SK-N-SH treated with all-trans-retinoic acid at 6 μM for 48 hours (cell line): Measurements from ENCODE around the gene R3HDM1.

Experiments
- ARNTL ChIP-seq: fragments of 450-650 bp; formaldehyde crosslinking; IDR thresholded peaks from 2 replicates; pipeline ENCODE4 v1.5.0; 2020; ENCODE audit warnings: low read depth, mild to moderate bottlenecking, moderate library complexity, borderline replicate concordance
- BACH2 ChIP-seq: fragments of 250-450 bp; sonication (Bioruptor Pico); IDR thresholded peaks from 2 replicates; pipeline ENCODE4 v1.9.0; 2021; ENCODE audit warnings: mild to moderate bottlenecking, borderline replicate concordance
- CSRNP3 ChIP-seq: fragments of 250-450 bp; sonication (Bioruptor Pico); IDR thresholded peaks from 2 replicates; pipeline ENCODE4 v1.5.1; 2021; ENCODE audit warnings: mild to moderate bottlenecking, moderate library complexity
- RARB ChIP-seq: fragments of 250-450 bp; sonication (Bioruptor Pico); IDR thresholded peaks from 2 replicates; pipeline ENCODE4 v1.8.0; 2021; ENCODE audit warnings: mild to moderate bottlenecking, moderate library complexity
- ZNF70 ChIP-seq: fragments of 450-650 bp; formaldehyde crosslinking; IDR thresholded peaks from 2 replicates; pipeline ENCODE4 v1.5.0; 2020; ENCODE audit warnings: mild to moderate bottlenecking, moderate library complexity
- TF ChIP-seq, protein P1 (sequence below): fragments of 250-450 bp; sonication (Bioruptor Pico); IDR thresholded peaks from 2 replicates; pipeline ENCODE4 v1.5.0; 2020; ENCODE audit warnings: mild to moderate bottlenecking, moderate library complexity
- TF ChIP-seq, protein P2 (sequence below): fragments of 250-450 bp; sonication (Bioruptor Pico); IDR thresholded peaks from 2 replicates; pipeline ENCODE4 v1.8.0; 2021; ENCODE audit warnings: low read depth, mild to moderate bottlenecking, moderate library complexity, borderline replicate concordance
- TF ChIP-seq, protein P3 (sequence below): fragments of 250-450 bp; sonication (Bioruptor Pico); IDR thresholded peaks from 2 replicates; pipeline ENCODE4 v1.8.0; 2020; ENCODE audit warnings: mild to moderate bottlenecking, moderate library complexity, borderline replicate concordance

DNA sequence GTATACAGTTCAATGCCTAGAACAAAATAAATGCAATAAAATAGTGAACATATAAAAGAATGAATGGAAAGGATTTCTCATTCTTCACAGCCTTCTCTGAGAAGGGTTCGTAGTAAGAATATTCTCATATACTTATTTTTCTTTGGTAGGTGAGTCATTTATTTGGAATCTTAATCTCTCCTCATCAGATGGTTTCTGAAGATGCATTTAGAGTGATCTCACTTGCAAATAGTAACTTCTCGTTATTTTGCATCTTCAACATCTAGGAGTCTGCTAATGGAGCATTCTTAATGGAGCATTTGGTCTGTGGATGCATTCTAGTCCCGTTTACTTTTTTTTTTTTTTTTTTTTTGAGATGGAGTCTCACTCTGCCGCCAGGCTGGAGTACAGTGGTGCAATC, 214.3 kb downstream of the R3HDM1 start:
- TF ChIP-seq ZNF70 (CRISPR knock-in tag) (no peak), CSRNP3 (CRISPR knock-in tag) (no peak), ARNTL (CRISPR knock-in tag) (no peak), RARB (CRISPR knock-in tag) (no peak), BACH2 (CRISPR knock-in tag) (no peak)
- TF ChIP-seq, protein P1, sequence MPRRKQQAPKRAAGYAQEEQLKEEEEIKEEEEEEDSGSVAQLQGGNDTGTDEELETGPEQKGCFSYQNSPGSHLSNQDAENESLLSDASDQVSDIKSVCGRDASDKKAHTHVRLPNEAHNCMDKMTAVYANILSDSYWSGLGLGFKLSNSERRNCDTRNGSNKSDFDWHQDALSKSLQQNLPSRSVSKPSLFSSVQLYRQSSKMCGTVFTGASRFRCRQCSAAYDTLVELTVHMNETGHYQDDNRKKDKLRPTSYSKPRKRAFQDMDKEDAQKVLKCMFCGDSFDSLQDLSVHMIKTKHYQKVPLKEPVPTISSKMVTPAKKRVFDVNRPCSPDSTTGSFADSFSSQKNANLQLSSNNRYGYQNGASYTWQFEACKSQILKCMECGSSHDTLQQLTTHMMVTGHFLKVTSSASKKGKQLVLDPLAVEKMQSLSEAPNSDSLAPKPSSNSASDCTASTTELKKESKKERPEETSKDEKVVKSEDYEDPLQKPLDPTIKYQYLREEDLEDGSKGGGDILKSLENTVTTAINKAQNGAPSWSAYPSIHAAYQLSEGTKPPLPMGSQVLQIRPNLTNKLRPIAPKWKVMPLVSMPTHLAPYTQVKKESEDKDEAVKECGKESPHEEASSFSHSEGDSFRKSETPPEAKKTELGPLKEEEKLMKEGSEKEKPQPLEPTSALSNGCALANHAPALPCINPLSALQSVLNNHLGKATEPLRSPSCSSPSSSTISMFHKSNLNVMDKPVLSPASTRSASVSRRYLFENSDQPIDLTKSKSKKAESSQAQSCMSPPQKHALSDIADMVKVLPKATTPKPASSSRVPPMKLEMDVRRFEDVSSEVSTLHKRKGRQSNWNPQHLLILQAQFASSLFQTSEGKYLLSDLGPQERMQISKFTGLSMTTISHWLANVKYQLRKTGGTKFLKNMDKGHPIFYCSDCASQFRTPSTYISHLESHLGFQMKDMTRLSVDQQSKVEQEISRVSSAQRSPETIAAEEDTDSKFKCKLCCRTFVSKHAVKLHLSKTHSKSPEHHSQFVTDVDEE (CRISPR knock-in tag): no peak
- TF ChIP-seq, protein P2, sequence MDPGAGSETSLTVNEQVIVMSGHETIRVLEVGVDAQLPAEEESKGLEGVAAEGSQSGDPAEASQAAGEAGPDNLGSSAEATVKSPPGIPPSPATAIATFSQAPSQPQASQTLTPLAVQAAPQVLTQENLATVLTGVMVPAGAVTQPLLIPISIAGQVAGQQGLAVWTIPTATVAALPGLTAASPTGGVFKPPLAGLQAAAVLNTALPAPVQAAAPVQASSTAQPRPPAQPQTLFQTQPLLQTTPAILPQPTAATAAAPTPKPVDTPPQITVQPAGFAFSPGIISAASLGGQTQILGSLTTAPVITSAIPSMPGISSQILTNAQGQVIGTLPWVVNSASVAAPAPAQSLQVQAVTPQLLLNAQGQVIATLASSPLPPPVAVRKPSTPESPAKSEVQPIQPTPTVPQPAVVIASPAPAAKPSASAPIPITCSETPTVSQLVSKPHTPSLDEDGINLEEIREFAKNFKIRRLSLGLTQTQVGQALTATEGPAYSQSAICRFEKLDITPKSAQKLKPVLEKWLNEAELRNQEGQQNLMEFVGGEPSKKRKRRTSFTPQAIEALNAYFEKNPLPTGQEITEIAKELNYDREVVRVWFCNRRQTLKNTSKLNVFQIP (CRISPR knock-in tag): no peak
- TF ChIP-seq, protein P3, sequence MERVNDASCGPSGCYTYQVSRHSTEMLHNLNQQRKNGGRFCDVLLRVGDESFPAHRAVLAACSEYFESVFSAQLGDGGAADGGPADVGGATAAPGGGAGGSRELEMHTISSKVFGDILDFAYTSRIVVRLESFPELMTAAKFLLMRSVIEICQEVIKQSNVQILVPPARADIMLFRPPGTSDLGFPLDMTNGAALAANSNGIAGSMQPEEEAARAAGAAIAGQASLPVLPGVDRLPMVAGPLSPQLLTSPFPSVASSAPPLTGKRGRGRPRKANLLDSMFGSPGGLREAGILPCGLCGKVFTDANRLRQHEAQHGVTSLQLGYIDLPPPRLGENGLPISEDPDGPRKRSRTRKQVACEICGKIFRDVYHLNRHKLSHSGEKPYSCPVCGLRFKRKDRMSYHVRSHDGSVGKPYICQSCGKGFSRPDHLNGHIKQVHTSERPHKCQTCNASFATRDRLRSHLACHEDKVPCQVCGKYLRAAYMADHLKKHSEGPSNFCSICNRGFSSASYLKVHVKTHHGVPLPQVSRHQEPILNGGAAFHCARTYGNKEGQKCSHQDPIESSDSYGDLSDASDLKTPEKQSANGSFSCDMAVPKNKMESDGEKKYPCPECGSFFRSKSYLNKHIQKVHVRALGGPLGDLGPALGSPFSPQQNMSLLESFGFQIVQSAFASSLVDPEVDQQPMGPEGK: no peak
